ENCODE results near the gene TPP1.
A peak's percentile ranks its signal among the peaks of the same experiment; 100 is the strongest.

Gene TPP1

GRCh38 chr11:6607190-6607795 is 11.9 kb downstream of the TPP1 start:
- H2AFZ ChIP-seq (ENCODE audit: insufficient read depth, low read length, poor library complexity) = no peak overlapping the region

GRCh38 chr11:6606471-6607189 is 12.6 kb downstream of the TPP1 start:
- H3K4me3 ChIP-seq (ENCODE audit: low read depth, low read length) = no peak overlapping the region
- H3K4me2 ChIP-seq (ENCODE audit: low read length) = peak overlapping the region; percentile 58
- H3K4me1 ChIP-seq (ENCODE audit: control insufficient read depth in 1 of 2, insufficient read depth in 2 of 2, low read length in 2 of 2) = peaks cover 12 to 36% of the 10 kb centered on the region in 2 experiments
- H3K36me3 ChIP-seq (ENCODE audit: control insufficient read depth in 1 of 2, insufficient read depth in 2 of 2, low read length in 2 of 2) = peaks cover 38 to 42% of the 10 kb centered on the region in 2 experiments
- peaks cover 29% of the 10 kb centered on the region for H3K79me2 ChIP-seq (ENCODE audit: control insufficient read depth, insufficient read depth, low read length, poor library complexity)
- H2AK5ac ChIP-seq (ENCODE audit: low read length) = peak overlapping the region; percentile 89
- H2BK120ac ChIP-seq (ENCODE audit: insufficient read depth, low read length, poor library complexity) = peak overlapping the region; percentile 87
- peak overlapping the region; percentile 90 for H3K4ac ChIP-seq (ENCODE audit: low read depth, low read length)
- H3K27ac ChIP-seq (ENCODE audit: low read depth, low read length) = peak overlapping the region; percentile 96
- H3K9ac ChIP-seq (ENCODE audit: low read length) = no peak overlapping the region
- peaks cover 29% of the 10 kb centered on the region for H3K79me1 ChIP-seq (ENCODE audit: low read length)
- no peaks in the 10 kb centered on the region for H3K27me3 ChIP-seq (ENCODE audit: insufficient read depth, low read length)
- peak; percentile 82 to 87 for DNase-seq
- no peaks in the 10 kb centered on the region for H3K9me3 ChIP-seq (ENCODE audit: insufficient read depth, low read depth, low read length)
- H2BK12ac ChIP-seq (ENCODE audit: low read length) = peak overlapping the region; percentile 95
- H2BK5ac ChIP-seq (ENCODE audit: low read depth, low read length, poor library complexity) = peak overlapping the region; percentile 89
- peak overlapping the region; percentile 86 for H3K18ac ChIP-seq (ENCODE audit: low read length)
- H2AFZ ChIP-seq (ENCODE audit: insufficient read depth, low read length, poor library complexity) = peak overlapping the region; percentile 61
- H3K23ac ChIP-seq (ENCODE audit: low read length) = no peak overlapping the region
- WGBS (ENCODE audit: extremely low coverage, insufficient coverage, insufficient read length) = no CpG with 5 or more reads among the region's 11 CpGs
- H3K14ac ChIP-seq (ENCODE audit: low read length) = peak overlapping the region; percentile 86
- peak overlapping the region; percentile 92 for H4K91ac ChIP-seq (ENCODE audit: low read depth, low read length)
- peak overlapping the region; percentile 80 for H4K8ac ChIP-seq (ENCODE audit: low read depth, low read length)
- peak overlapping the region; percentile 75 for H4K12ac ChIP-seq (ENCODE audit: low read depth, low read length)

More at GRCh38 chr11:6607190-6607795, 11.9 kb downstream of the TPP1 start:
- H3K79me2 ChIP-seq (ENCODE audit: control insufficient read depth, insufficient read depth, low read length, poor library complexity) = peaks cover 31% of the 10 kb centered on the region
- H3K23ac ChIP-seq (ENCODE audit: low read length) = no peak overlapping the region
- H2BK5ac ChIP-seq (ENCODE audit: low read depth, low read length, poor library complexity) = peak overlapping the region; percentile 65
- no peak overlapping the region for H2BK12ac ChIP-seq (ENCODE audit: low read length)
- H4K91ac ChIP-seq (ENCODE audit: low read depth, low read length) = no peak overlapping the region
- H3K14ac ChIP-seq (ENCODE audit: low read length) = no peak overlapping the region
- H2AK5ac ChIP-seq (ENCODE audit: low read length) = no peak overlapping the region
- H3K4me1 ChIP-seq (ENCODE audit: control insufficient read depth in 1 of 2, insufficient read depth in 2 of 2, low read length in 2 of 2) = peaks cover 12 to 34% of the 10 kb centered on the region in 2 experiments
- H3K27me3 ChIP-seq (ENCODE audit: insufficient read depth, low read length) = no peaks in the 10 kb centered on the region
- no peak overlapping the region for H3K4ac ChIP-seq (ENCODE audit: low read depth, low read length)
- peak overlapping the region; percentile 29 for H2BK120ac ChIP-seq (ENCODE audit: insufficient read depth, low read length, poor library complexity)
- peaks cover 38 to 40% of the 10 kb centered on the region in 2 experiments for H3K36me3 ChIP-seq (ENCODE audit: control insufficient read depth in 1 of 2, insufficient read depth in 2 of 2, low read length in 2 of 2)
- no peak overlapping the region for H3K9ac ChIP-seq (ENCODE audit: low read length)
- no peak overlapping the region for H4K8ac ChIP-seq (ENCODE audit: low read depth, low read length)
- H3K27ac ChIP-seq (ENCODE audit: low read depth, low read length) = peak overlapping the region; percentile 86
- no peak for DNase-seq
- no peak overlapping the region for H3K18ac ChIP-seq (ENCODE audit: low read length)
- H3K4me2 ChIP-seq (ENCODE audit: low read length) = peak overlapping the region; percentile 56
- H4K12ac ChIP-seq (ENCODE audit: low read depth, low read length) = no peak overlapping the region
- peaks cover 33% of the 10 kb centered on the region for H3K79me1 ChIP-seq (ENCODE audit: low read length)
- H3K4me3 ChIP-seq (ENCODE audit: low read depth, low read length) = no peak overlapping the region
- H3K9me3 ChIP-seq (ENCODE audit: insufficient read depth, low read depth, low read length) = no peaks in the 10 kb centered on the region

GRCh38 chr11:6604790-6605189 is 14.4 kb downstream of the TPP1 start:
- Histone ChIP-seq H4K12ac (ENCODE audit: low read depth, low read length) (no peak overlapping the region), H3K4me1 (ENCODE audit: control insufficient read depth in 1 of 2, insufficient read depth in 2 of 2, low read length in 2 of 2) (peaks cover 12 to 25% of the 10 kb centered on the region in 2 experiments), H3K9ac (ENCODE audit: low read length) (no peak overlapping the region), H3K4me3 (ENCODE audit: low read depth, low read length) (no peak overlapping the region), H3K27me3 (ENCODE audit: insufficient read depth, low read length) (no peaks in the 10 kb centered on the region), H4K8ac (ENCODE audit: low read depth, low read length) (no peak overlapping the region), H3K27ac (ENCODE audit: low read depth, low read length) (no peak overlapping the region), H3K4me2 (ENCODE audit: low read length) (peak overlapping the region; percentile 69), H4K91ac (ENCODE audit: low read depth, low read length) (no peak overlapping the region), H3K79me1 (ENCODE audit: low read length) (peaks cover 25% of the 10 kb centered on the region), H3K23ac (ENCODE audit: low read length) (no peak overlapping the region), H3K36me3 (ENCODE audit: control insufficient read depth in 1 of 2, insufficient read depth in 2 of 2, low read length in 2 of 2) (peaks cover 36 to 43% of the 10 kb centered on the region in 2 experiments), H3K14ac (ENCODE audit: low read length) (no peak overlapping the region), H2AFZ (ENCODE audit: insufficient read depth, low read length, poor library complexity) (no peak overlapping the region), H2AK5ac (ENCODE audit: low read length) (no peak overlapping the region), H2BK120ac (ENCODE audit: insufficient read depth, low read length, poor library complexity) (no peak overlapping the region), H2BK12ac (ENCODE audit: low read length) (no peak overlapping the region), H3K9me3 (ENCODE audit: insufficient read depth, low read depth, low read length) (no peaks in the 10 kb centered on the region), H3K4ac (ENCODE audit: low read depth, low read length) (peak overlapping the region; percentile 59), H2BK5ac (ENCODE audit: low read depth, low read length, poor library complexity) (no peak overlapping the region), H3K18ac (ENCODE audit: low read length) (no peak overlapping the region), H3K79me2 (ENCODE audit: control insufficient read depth, insufficient read depth, low read length, poor library complexity) (peaks cover 27% of the 10 kb centered on the region)
- WGBS (ENCODE audit: extremely low coverage, insufficient coverage, insufficient read length) = no CpG with 5 or more reads among the region's 3 CpGs
- DNase-seq = no peak

GRCh38 chr11:6604081-6604626 is 15.1 kb downstream of the TPP1 start:
- Histone ChIP-seq H3K27ac (ENCODE audit: low read depth, low read length) (peak overlapping the region; percentile 87), H2AK5ac (ENCODE audit: low read length) (peak overlapping the region; percentile 33), H3K36me3 (ENCODE audit: control insufficient read depth in 1 of 2, insufficient read depth in 2 of 2, low read length in 2 of 2) (peaks cover 32 to 42% of the 10 kb centered on the region in 2 experiments), H3K4me1 (ENCODE audit: control insufficient read depth in 1 of 2, insufficient read depth in 2 of 2, low read length in 2 of 2) (peaks cover 12 to 25% of the 10 kb centered on the region in 2 experiments), H3K79me2 (ENCODE audit: control insufficient read depth, insufficient read depth, low read length, poor library complexity) (peaks cover 27% of the 10 kb centered on the region), H3K4me2 (ENCODE audit: low read length) (peak overlapping the region; percentile 69), H2BK12ac (ENCODE audit: low read length) (peak overlapping the region; percentile 72), H3K18ac (ENCODE audit: low read length) (peak overlapping the region; percentile 87), H3K4ac (ENCODE audit: low read depth, low read length) (peak overlapping the region; percentile 89), H4K12ac (ENCODE audit: low read depth, low read length) (peak overlapping the region; percentile 98), H2AFZ (ENCODE audit: insufficient read depth, low read length, poor library complexity) (peak overlapping the region; percentile 85), H3K4me3 (ENCODE audit: low read depth, low read length) (peak overlapping the region; percentile 80), H3K27me3 (ENCODE audit: insufficient read depth, low read length) (no peaks in the 10 kb centered on the region), H3K14ac (ENCODE audit: low read length) (peak overlapping the region; percentile 98), H3K9me3 (ENCODE audit: insufficient read depth, low read depth, low read length) (no peaks in the 10 kb centered on the region), H4K8ac (ENCODE audit: low read depth, low read length) (peak overlapping the region; percentile 88), H3K23ac (ENCODE audit: low read length) (no peak overlapping the region), H2BK120ac (ENCODE audit: insufficient read depth, low read length, poor library complexity) (peak overlapping the region; percentile 88), H3K9ac (ENCODE audit: low read length) (peak overlapping the region; percentile 63), H4K91ac (ENCODE audit: low read depth, low read length) (peak overlapping the region; percentile 87), H2BK5ac (ENCODE audit: low read depth, low read length, poor library complexity) (peak overlapping the region; percentile 93), H3K79me1 (ENCODE audit: low read length) (peaks cover 25% of the 10 kb centered on the region)
- DNase-seq = peak; percentile 9 to 51
- WGBS (ENCODE audit: extremely low coverage, insufficient coverage, insufficient read length) = no CpG with 5 or more reads among the region's 20 CpGs

All from trophoblast cell (in vitro differentiated cells and primary cell).